K562 (cell line): ENCODE measurements around the gene RGS3. TPM values are rescaled to one million over a fixed set of nuclear protein-coding genes. Genes with fewer than 3 reads are reported as not detected.

Source experiments
- BCOR ChIP-seq: fragments of 450-650 bp; IDR thresholded peaks from 2 replicates; pipeline ENCODE4 v1.6.1; 2016
- NR2F6 ChIP-seq: fragments of 450-650 bp; formaldehyde crosslinking; IDR thresholded peaks from 2 replicates; pipeline ENCODE4 v1.4.0; 2020; ENCODE audit warnings: mild to moderate bottlenecking
- ZNF324 ChIP-seq: fragments of 250-450 bp; sonication (Bioruptor Pico); IDR thresholded peaks from 2 replicates; pipeline ENCODE4 v1.4.0; 2020; ENCODE audit warnings: mild to moderate bottlenecking
- polyA plus RNA-seq, 8 experiments: library from polyadenylated mRNA; depleted of rRNA in 4 of 8; stranded (reverse) in 5 of 8; unstranded in 3 of 8; fragments of >200 nt; fragmentation: Nextera tagmentation in 2 of 8; fragmentation: Illumina TruSeq in 1 of 8; extraction: Ambion mirVana in 2 of 8; extraction: Trizol in 1 of 8; gene quantifications; 2 replicates each; pipeline versions ENCODE4 v1.2.1 to v1.2.3, GENCODE V29; 2011 to 2014; ENCODE audit warnings: inconsistent platforms in 1 of 8, missing spikeins in 1 of 8
- total RNA-seq, 7 experiments: library from RNA; depleted of rRNA in 6 of 7; stranded (reverse); fragments of >200 nt in 6 of 7; fragmentation: Illumina TruSeq in 2 of 7; extraction: Trizol in 2 of 7; gene quantifications; 2 replicates each; pipeline versions ENCODE4 v1.2.1 to v1.2.3, GENCODE V29; 2011 to 2021; ENCODE audit warnings: low replicate concordance in 1 of 7
- TF ChIP-seq, protein P1 (sequence below): IDR thresholded peaks from 3 replicates; pipeline ENCODE4 v1.6.1; 2011; ENCODE audit warnings: borderline replicate concordance, mild to moderate bottlenecking, moderate library complexity; ENCODE audit not compliant: insufficient read length; ENCODE audit errors: extremely low read depth
- TF ChIP-seq, protein P2 (sequence below): fragments of 250-450 bp; sonication (Bioruptor Pico); IDR thresholded peaks from 2 replicates; pipeline ENCODE4 v1.4.0; 2020; ENCODE audit warnings: borderline replicate concordance
- TF ChIP-seq, protein P3 (sequence below): fragments of 450-650 bp; IDR thresholded peaks from 2 replicates; pipeline ENCODE4 v1.6.1; 2018; ENCODE audit not compliant: partially characterized antibody
- TF ChIP-seq, protein P4 (sequence below): fragments of 450-650 bp; formaldehyde crosslinking; IDR thresholded peaks from 2 replicates; pipeline ENCODE4 v1.4.0; 2022; ENCODE audit warnings: mild to moderate bottlenecking, moderate library complexity
- TF ChIP-seq, protein P5 (sequence below), 2 experiments: fragments of 450-650 bp; formaldehyde crosslinking in 1 of 2; IDR thresholded peaks; 2 replicates each; pipeline versions ENCODE4 v1.4.0 to v1.6.1; 2014 to 2020; ENCODE audit warnings: mild to moderate bottlenecking in 2 of 2, borderline replicate concordance in 1 of 2, low read depth in 1 of 2

The RGS3 gene
- total and polyA plus RNA-seq, 9 of the 15 experiments (the other 6 are each of a cell fraction or from before 2014, with no cell fraction given) = 0.08 to 2.9 (median 0.95) TPM

DNA sequence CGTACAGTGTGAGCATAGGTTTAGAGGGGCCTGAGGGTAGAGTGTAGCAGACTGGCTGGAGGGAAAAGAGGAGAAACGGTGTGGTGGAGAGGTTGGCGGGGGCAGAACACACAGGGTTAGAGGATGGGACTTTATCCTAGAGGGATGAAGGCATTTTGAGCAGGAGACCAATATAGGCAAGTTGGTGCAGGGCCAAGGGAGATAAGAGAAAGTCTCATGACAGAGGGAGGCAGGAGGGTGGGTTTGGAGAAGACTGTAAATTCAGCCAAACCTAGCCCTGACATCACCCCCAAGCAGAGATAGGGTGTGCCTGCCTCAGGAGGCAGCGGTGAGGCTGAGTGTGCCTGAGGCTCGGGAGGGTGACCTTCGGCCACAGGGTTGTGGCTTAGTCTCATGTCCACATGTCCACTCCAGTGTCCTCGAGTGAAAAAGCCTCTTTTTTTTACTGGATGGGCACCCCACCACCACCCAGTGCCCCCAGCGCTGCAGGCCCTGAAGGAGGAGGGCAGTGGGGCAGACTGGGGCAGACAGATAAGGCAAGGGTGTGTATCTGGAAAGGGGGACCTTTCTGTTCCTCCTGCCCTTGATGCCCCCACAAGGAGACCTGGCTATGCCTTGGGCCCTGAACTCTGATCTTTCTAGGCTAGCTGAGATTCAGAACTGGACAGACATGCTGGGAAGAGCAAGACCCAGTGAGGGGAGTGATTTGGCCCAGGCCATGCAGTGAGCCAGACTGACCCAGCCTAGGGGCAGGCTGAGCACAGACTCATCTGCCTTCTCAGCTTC, 108.7 kb downstream of the RGS3 start (continued):
- TF ChIP-seq, protein P1, sequence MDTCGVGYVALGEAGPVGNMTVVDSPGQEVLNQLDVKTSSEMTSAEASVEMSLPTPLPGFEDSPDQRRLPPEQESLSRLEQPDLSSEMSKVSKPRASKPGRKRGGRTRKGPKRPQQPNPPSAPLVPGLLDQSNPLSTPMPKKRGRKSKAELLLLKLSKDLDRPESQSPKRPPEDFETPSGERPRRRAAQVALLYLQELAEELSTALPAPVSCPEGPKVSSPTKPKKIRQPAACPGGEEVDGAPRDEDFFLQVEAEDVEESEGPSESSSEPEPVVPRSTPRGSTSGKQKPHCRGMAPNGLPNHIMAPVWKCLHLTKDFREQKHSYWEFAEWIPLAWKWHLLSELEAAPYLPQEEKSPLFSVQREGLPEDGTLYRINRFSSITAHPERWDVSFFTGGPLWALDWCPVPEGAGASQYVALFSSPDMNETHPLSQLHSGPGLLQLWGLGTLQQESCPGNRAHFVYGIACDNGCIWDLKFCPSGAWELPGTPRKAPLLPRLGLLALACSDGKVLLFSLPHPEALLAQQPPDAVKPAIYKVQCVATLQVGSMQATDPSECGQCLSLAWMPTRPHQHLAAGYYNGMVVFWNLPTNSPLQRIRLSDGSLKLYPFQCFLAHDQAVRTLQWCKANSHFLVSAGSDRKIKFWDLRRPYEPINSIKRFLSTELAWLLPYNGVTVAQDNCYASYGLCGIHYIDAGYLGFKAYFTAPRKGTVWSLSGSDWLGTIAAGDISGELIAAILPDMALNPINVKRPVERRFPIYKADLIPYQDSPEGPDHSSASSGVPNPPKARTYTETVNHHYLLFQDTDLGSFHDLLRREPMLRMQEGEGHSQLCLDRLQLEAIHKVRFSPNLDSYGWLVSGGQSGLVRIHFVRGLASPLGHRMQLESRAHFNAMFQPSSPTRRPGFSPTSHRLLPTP = no peak
- TF ChIP-seq, protein P2, sequence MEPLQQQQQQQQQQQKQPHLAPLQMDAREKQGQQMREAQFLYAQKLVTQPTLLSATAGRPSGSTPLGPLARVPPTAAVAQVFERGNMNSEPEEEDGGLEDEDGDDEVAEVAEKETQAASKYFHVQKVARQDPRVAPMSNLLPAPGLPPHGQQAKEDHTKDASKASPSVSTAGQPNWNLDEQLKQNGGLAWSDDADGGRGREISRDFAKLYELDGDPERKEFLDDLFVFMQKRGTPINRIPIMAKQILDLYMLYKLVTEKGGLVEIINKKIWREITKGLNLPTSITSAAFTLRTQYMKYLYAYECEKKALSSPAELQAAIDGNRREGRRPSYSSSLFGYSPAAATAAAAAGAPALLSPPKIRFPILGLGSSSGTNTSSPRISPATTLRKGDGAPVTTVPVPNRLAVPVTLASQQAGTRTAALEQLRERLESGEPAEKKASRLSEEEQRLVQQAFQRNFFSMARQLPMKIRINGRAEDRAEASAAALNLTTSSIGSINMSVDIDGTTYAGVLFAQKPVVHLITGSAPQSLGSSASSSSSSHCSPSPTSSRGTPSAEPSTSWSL (CRISPR knock-in tag) = no peak
- TF ChIP-seq NR2F6 = no peak
- TF ChIP-seq BCOR = no peak
- no peak for TF ChIP-seq ZNF324 (CRISPR knock-in tag)
- TF ChIP-seq, protein P3, sequence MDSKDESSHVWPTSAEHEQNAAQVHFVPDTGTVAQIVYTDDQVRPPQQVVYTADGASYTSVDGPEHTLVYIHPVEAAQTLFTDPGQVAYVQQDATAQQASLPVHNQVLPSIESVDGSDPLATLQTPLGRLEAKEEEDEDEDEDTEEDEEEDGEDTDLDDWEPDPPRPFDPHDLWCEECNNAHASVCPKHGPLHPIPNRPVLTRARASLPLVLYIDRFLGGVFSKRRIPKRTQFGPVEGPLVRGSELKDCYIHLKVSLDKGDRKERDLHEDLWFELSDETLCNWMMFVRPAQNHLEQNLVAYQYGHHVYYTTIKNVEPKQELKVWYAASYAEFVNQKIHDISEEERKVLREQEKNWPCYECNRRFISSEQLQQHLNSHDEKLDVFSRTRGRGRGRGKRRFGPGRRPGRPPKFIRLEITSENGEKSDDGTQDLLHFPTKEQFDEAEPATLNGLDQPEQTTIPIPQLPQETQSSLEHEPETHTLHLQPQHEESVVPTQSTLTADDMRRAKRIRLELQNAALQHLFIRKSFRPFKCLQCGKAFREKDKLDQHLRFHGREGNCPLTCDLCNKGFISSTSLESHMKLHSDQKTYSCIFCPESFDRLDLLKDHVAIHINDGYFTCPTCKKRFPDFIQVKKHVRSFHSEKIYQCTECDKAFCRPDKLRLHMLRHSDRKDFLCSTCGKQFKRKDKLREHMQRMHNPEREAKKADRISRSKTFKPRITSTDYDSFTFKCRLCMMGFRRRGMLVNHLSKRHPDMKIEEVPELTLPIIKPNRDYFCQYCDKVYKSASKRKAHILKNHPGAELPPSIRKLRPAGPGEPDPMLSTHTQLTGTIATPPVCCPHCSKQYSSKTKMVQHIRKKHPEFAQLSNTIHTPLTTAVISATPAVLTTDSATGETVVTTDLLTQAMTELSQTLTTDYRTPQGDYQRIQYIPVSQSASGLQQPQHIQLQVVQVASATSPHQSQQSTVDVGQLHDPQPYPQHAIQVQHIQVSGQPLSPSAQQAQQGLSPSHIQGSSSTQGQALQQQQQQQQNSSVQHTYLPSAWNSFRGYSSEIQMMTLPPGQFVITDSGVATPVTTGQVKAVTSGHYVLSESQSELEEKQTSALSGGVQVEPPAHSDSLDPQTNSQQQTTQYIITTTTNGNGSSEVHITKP = peak; percentile 67
- TF ChIP-seq, protein P4, sequence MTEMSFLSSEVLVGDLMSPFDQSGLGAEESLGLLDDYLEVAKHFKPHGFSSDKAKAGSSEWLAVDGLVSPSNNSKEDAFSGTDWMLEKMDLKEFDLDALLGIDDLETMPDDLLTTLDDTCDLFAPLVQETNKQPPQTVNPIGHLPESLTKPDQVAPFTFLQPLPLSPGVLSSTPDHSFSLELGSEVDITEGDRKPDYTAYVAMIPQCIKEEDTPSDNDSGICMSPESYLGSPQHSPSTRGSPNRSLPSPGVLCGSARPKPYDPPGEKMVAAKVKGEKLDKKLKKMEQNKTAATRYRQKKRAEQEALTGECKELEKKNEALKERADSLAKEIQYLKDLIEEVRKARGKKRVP = no peak
- TF ChIP-seq, protein P5, sequence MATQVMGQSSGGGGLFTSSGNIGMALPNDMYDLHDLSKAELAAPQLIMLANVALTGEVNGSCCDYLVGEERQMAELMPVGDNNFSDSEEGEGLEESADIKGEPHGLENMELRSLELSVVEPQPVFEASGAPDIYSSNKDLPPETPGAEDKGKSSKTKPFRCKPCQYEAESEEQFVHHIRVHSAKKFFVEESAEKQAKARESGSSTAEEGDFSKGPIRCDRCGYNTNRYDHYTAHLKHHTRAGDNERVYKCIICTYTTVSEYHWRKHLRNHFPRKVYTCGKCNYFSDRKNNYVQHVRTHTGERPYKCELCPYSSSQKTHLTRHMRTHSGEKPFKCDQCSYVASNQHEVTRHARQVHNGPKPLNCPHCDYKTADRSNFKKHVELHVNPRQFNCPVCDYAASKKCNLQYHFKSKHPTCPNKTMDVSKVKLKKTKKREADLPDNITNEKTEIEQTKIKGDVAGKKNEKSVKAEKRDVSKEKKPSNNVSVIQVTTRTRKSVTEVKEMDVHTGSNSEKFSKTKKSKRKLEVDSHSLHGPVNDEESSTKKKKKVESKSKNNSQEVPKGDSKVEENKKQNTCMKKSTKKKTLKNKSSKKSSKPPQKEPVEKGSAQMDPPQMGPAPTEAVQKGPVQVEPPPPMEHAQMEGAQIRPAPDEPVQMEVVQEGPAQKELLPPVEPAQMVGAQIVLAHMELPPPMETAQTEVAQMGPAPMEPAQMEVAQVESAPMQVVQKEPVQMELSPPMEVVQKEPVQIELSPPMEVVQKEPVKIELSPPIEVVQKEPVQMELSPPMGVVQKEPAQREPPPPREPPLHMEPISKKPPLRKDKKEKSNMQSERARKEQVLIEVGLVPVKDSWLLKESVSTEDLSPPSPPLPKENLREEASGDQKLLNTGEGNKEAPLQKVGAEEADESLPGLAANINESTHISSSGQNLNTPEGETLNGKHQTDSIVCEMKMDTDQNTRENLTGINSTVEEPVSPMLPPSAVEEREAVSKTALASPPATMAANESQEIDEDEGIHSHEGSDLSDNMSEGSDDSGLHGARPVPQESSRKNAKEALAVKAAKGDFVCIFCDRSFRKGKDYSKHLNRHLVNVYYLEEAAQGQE (IDR thresholded peaks at IDR 0.05; ENCODE audit: borderline replicate concordance) = no peak; the same call in 1 of the 2 replicates
- TF ChIP-seq, protein P5 (CRISPR knock-in tag; IDR thresholded peaks at IDR 0.05; ENCODE audit: low read depth) = no peak
